Measurements from ENCODE around the gene CENPQ. TPM values are rescaled to one million over a fixed set of nuclear protein-coding genes. Genes with fewer than 3 reads are reported as not detected.

CENPQ gene
- polyA plus RNA-seq, 1 experiment, result 2.1 TPM

DNA sequence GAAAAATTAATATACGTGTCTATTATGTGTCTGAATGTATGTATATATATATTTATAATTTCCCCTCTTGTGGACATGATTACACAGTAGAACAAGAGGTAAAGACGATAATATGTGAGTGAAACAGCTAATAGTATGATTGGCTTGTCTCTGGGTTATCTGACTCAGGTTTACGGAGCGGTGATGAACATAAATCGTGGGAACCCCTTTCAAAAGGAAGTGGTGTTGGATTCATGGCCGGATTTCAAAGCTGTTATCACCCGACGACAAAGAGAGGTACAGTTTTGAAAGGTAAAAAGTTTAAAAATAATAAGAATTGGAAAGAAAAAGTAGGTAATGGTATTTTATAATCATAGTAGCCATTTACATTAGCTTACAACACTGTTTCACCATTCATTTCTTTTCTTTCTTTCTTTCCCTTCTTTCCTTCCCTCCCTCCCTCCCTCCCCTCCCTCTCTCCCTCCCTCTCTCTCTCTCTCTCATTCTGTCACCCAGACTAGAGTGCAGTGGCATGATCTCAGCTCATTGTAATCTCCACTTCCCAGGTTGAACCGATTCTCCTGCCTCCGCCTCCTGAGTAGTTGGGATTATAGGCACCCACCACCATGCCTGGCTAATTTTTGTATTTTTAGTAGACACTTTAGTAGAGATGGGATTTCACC is 52.4 kb downstream of the CENPQ start:
- TF ChIP-seq CTCF (IDR thresholded peaks at IDR 0.05; ENCODE audit: insufficient read depth, low read depth, low read length), result no peak
- ChIA-PET CTCF (interaction anchor here (1.9 kb wide), 1 partner anchor 91 kb away, joined by 5 read pairs; no protein-coding TSS in a partner anchor), POLR2A (no interaction called here)
- H3K4me3 ChIP-seq (ENCODE audit: low read depth, low read length), result no peak overlapping the region
- H3K36me3 ChIP-seq (ENCODE audit: control insufficient read depth, insufficient read depth, low read length), result no peaks in the 10 kb centered on the region
- no peak for DNase-seq (ENCODE audit: low read depth)
- no peaks in the 10 kb centered on the region for H3K27me3 ChIP-seq (ENCODE audit: control insufficient read depth, insufficient read depth, low read length)

GRCh38 chr6:49516147-49516505 is 53.0 kb downstream of the CENPQ start:
- CTCF ChIA-PET, result interaction anchor here (0.7 kb wide), 1 partner anchor 16 kb away, joined by 5 read pairs; no protein-coding TSS in a partner anchor

GRCh38 chr6:49517919-49518318 is 54.7 kb downstream of the CENPQ start:
- no peak for DNase-seq (ENCODE audit: low read depth)
- no peaks in the 10 kb centered on the region for H3K27me3 ChIP-seq (ENCODE audit: control insufficient read depth, insufficient read depth, low read length)
- ChIA-PET POLR2A (no interaction called here), CTCF (interaction anchor here (0.8 to 1.4 kb wide), 3 partner anchors 14 to 89 kb away, joined by 3 to 6 read pairs (median 4); no protein-coding TSS in a partner anchor)
- no peak overlapping the region for H3K4me3 ChIP-seq (ENCODE audit: low read depth, low read length)
- no peaks in the 10 kb centered on the region for H3K36me3 ChIP-seq (ENCODE audit: control insufficient read depth, insufficient read depth, low read length)
- TF ChIP-seq CTCF (IDR thresholded peaks at IDR 0.05; ENCODE audit: insufficient read depth, low read depth, low read length), result no peak

More at GRCh38 chr6:49516147-49516505, 53.0 kb downstream of the CENPQ start:
- no peaks in the 10 kb centered on the region for H3K27me3 ChIP-seq (ENCODE audit: control insufficient read depth, insufficient read depth, low read length)
- no peak for DNase-seq (ENCODE audit: low read depth)
- no peak overlapping the region for H3K4me3 ChIP-seq (ENCODE audit: low read depth, low read length)
- no peaks in the 10 kb centered on the region for H3K36me3 ChIP-seq (ENCODE audit: control insufficient read depth, insufficient read depth, low read length)
- no peak for TF ChIP-seq CTCF (IDR thresholded peaks at IDR 0.05; ENCODE audit: insufficient read depth, low read depth, low read length)
- POLR2A ChIA-PET, result no interaction called here

- ChIA-PET POLR2A (no interaction called here), CTCF (interaction anchor here (0.9 kb wide), 1 partner anchor 13 kb away, joined by 3 read pairs; no protein-coding TSS in a partner anchor)
- no peak for DNase-seq (ENCODE audit: low read depth)
These were observed 56.5 kb downstream of the CENPQ start for GRCh38 chr6:49519660-49520059.

More at GRCh38 chr6:49519660-49520059, 56.5 kb downstream of the CENPQ start:
- no peaks in the 10 kb centered on the region for H3K27me3 ChIP-seq (ENCODE audit: control insufficient read depth, insufficient read depth, low read length)
- no peak for TF ChIP-seq CTCF (IDR thresholded peaks at IDR 0.05; ENCODE audit: insufficient read depth, low read depth, low read length)
- H3K4me3 ChIP-seq (ENCODE audit: low read depth, low read length), result no peak overlapping the region
- H3K36me3 ChIP-seq (ENCODE audit: control insufficient read depth, insufficient read depth, low read length), result no peaks in the 10 kb centered on the region

Data from BJ (cell line).